ENCODE measurements around the gene B4GALT5.

B4GALT5 gene

DNA sequence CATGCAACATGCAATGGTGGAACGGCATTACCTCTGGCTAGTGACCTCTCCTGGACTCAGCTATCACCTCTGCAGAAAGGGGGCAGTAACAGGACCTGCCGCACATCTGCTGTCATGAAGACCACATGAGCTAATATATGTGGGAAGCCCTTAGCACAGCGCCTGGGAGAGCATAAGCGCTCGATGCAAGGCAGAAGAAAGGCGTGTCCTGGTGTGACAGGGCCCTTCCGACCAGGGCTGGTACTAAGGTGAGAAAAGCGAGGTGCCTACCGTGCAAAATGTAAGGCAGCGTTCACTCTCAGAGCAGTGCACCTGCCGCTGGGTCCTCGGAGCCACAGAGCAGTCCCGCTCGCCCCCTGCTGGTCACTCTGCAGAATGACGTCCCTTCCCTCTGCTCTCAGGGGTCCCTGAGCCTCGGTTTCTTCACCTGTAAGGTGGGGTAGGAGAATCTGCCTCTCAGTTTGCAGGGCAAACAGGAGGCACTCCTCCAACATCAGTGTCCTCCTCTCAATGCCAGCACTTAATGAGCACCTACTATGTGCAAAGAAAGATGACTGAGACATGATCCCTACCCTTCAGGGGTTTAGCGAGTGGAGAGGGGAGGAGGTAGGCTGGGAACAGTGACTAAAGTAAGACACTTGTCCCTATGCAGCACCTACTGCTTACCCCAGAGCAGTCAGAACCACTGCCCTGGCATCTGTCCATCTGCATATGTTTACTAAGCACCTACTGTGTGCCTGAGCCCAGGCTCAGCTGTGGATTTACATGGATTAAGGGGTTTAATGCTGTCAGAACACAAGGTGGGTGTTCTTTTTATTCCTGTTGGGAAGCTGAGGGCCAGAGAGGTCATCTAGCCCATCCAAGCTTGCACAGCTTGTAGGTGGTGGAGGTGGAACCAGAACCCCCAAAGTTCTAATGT lies 104.7 kb downstream of the B4GALT5 start:
- peaks cover 12% of the 10 kb centered on the region for H3K4me1 ChIP-seq (ENCODE audit: low read length)

DNA sequence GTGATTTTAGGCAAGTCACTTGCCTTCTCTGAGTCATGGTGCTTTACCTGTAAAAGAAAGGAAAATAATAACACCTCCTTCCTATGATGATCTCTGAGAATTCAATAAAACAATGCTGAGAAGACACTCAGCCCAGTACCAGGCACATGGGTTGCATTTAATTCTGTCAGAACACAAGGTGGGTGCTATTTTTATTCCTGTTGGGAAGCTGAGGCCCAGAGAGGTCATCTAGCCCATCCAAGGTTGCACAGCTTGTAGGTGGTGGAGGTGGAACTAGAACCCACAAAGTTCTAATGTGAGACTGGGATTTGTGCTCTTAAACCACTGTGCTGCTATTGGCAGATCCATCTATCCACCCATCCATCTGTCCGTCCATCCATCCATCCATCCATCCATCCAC lies 106.1 kb downstream of the B4GALT5 start:
- Histone ChIP-seq H3K9me3 (ENCODE audit: insufficient read depth, low read length) (no peaks in the 10 kb centered on the region), H3K79me2 (ENCODE audit: low read length) (no peaks in the 10 kb centered on the region), H3K4me2 (ENCODE audit: low read length) (no peak overlapping the region), H4K20me1 (ENCODE audit: insufficient read depth, low read length) (no peaks in the 10 kb centered on the region), H3K4me1 (ENCODE audit: low read length) (peaks cover 12% of the 10 kb centered on the region), H3K36me3 (replicated peaks; ENCODE audit: low read depth, low read length) (no peaks in the 10 kb centered on the region), H3K4me3 (ENCODE audit: low read length) (no peak overlapping the region), H3K9ac (ENCODE audit: low read length) (no peak overlapping the region), H3K27ac (ENCODE audit: low read length) (no peak overlapping the region), H3K27me3 (ENCODE audit: low read depth, low read length) (peaks cover 29% of the 10 kb centered on the region), H2AFZ (ENCODE audit: low read depth, low read length) (no peak overlapping the region)
- TF ChIP-seq, protein P1, sequence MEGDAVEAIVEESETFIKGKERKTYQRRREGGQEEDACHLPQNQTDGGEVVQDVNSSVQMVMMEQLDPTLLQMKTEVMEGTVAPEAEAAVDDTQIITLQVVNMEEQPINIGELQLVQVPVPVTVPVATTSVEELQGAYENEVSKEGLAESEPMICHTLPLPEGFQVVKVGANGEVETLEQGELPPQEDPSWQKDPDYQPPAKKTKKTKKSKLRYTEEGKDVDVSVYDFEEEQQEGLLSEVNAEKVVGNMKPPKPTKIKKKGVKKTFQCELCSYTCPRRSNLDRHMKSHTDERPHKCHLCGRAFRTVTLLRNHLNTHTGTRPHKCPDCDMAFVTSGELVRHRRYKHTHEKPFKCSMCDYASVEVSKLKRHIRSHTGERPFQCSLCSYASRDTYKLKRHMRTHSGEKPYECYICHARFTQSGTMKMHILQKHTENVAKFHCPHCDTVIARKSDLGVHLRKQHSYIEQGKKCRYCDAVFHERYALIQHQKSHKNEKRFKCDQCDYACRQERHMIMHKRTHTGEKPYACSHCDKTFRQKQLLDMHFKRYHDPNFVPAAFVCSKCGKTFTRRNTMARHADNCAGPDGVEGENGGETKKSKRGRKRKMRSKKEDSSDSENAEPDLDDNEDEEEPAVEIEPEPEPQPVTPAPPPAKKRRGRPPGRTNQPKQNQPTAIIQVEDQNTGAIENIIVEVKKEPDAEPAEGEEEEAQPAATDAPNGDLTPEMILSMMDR (IDR thresholded peaks at IDR 0.05; ENCODE audit: low read depth, low read length) = no peak
- no peak for TF ChIP-seq EZH2phosphoT487 (IDR thresholded peaks at IDR 0.05; ENCODE audit: low read depth)

More for the DNA sequence above, 104.7 kb downstream of the B4GALT5 start:
- H3K4me2 ChIP-seq (ENCODE audit: low read length) = peak overlapping the region; percentile 81
- no peak overlapping the region for H3K27ac ChIP-seq (ENCODE audit: low read length)
- H3K36me3 ChIP-seq (replicated peaks; ENCODE audit: low read depth, low read length) = no peaks in the 10 kb centered on the region
- H4K20me1 ChIP-seq (ENCODE audit: insufficient read depth, low read length) = no peaks in the 10 kb centered on the region
- peak overlapping the region; percentile 62 for H3K4me3 ChIP-seq (ENCODE audit: low read length)
- H3K79me2 ChIP-seq (ENCODE audit: low read length) = no peaks in the 10 kb centered on the region
- H2AFZ ChIP-seq (ENCODE audit: low read depth, low read length) = no peak overlapping the region
- no peaks in the 10 kb centered on the region for H3K9me3 ChIP-seq (ENCODE audit: insufficient read depth, low read length)
- TF ChIP-seq, protein P1 (IDR thresholded peaks at IDR 0.05; ENCODE audit: low read depth, low read length) = peak; percentile 99
- TF ChIP-seq EZH2phosphoT487 (IDR thresholded peaks at IDR 0.05; ENCODE audit: low read depth) = no peak
- H3K27me3 ChIP-seq (ENCODE audit: low read depth, low read length) = peaks cover 29% of the 10 kb centered on the region
- H3K9ac ChIP-seq (ENCODE audit: low read length) = no peak overlapping the region

DNA sequence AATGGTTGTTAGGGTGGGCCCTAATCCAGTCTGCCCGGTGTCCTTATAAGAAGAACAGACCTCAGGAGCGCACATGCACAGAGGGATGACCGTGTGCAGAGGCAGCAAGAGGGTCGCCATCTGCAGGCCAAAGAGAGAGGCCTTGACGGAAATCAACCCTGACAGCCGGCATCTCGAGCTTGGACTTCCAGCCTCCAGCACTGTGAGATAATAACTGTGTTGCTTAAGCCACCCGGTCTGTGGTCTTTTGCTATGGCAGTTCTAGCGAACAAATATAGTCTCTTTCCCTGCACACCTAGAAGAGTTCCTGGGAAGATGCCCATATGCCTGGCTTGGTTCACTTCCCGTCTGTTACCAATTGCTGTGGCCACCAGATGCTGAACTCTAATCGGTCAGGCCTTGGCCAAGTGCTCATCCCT lies 110.5 kb downstream of the B4GALT5 start:
- Histone ChIP-seq H3K4me2 (ENCODE audit: low read length) (no peak overlapping the region), H3K4me3 (ENCODE audit: low read length) (no peak overlapping the region), H3K27me3 (ENCODE audit: low read depth, low read length) (peaks cover 17% of the 10 kb centered on the region), H3K27ac (ENCODE audit: low read length) (no peak overlapping the region), H3K9ac (ENCODE audit: low read length) (no peak overlapping the region), H3K9me3 (ENCODE audit: insufficient read depth, low read length) (0 out of 2 replicates have a peak, but pooled peaks cover under 1% of the 10 kb centered on the region), H4K20me1 (ENCODE audit: insufficient read depth, low read length) (no peaks in the 10 kb centered on the region), H3K4me1 (ENCODE audit: low read length) (no peaks in the 10 kb centered on the region), H3K79me2 (ENCODE audit: low read length) (no peaks in the 10 kb centered on the region), H2AFZ (ENCODE audit: low read depth, low read length) (no peak overlapping the region), H3K36me3 (replicated peaks; ENCODE audit: low read depth, low read length) (no peaks in the 10 kb centered on the region)
- TF ChIP-seq EZH2phosphoT487 (IDR thresholded peaks at IDR 0.05; ENCODE audit: low read depth) = no peak
- TF ChIP-seq, protein P1 (IDR thresholded peaks at IDR 0.05; ENCODE audit: low read depth, low read length) = peak; percentile 30; the same call in 1 of the 2 replicates

All from OCI-LY3 (cell line).